ENCODE data around the gene PAQR8. TPM values are rescaled to one million over a fixed set of nuclear protein-coding genes. Genes with fewer than 3 reads are reported as not detected.

The PAQR8 gene
- total RNA-seq = 1 to 10 TPM in 1 of 2 donors, under 1 TPM in 1; 0.84 to 3.3 TPM
- under 1 TPM; 0.43 to 0.63 TPM for polyA plus RNA-seq

GRCh38 chr6:52361945-52362442 is at the start of gene PAQR8:
Gene PAQR8 (plus strand): TSS chr6:52362151. CDS start chr6:52403214, 41,063 bp downstream.
- peak within 1 kb of the TSS; percentile 53 to 71 (median 68) for H3K4me3 ChIP-seq (ENCODE audit: low read depth in 1 of 3, low read length in 3 of 3)
- TF ChIP-seq REST (IDR thresholded peaks at IDR 0.05) (no peak), CTCF (IDR thresholded peaks at IDR 0.05; ENCODE audit: low read depth, low read length, missing input control) (no peak), MAX (IDR thresholded peaks at IDR 0.05) (no peak), ZBTB33 (IDR thresholded peaks at IDR 0.05) (no peak), JUND (IDR thresholded peaks at IDR 0.05) (no peak), FOXA1 (IDR thresholded peaks at IDR 0.05) (no peak), NR2F2 (IDR thresholded peaks at IDR 0.05) (no peak), HNF4A (conservative IDR thresholded peaks at IDR 0.05) (no peak), SP1 (IDR thresholded peaks at IDR 0.05) (no peak), ATF3 (IDR thresholded peaks at IDR 0.05) (no peak)
- peak within 1 kb of the TSS; percentile 66 for H3K9ac ChIP-seq (ENCODE audit: low read depth in 1 of 2, low read length in 2 of 2)
- peaks cover 5 to 17% (median 12%) of the 10 kb centered on the region in 4 donors for H3K4me1 ChIP-seq (ENCODE audit: control insufficient read depth in 4 of 4, insufficient read depth in 4 of 4, low read length in 3 of 4)
- 2% methylated on average over 69 of the region's 69 CpGs for WGBS
- no peaks in the 10 kb centered on the region for H3K9me3 ChIP-seq (ENCODE audit: control insufficient read depth in 4 of 4, low read length in 3 of 4)
- H3K27ac ChIP-seq (ENCODE audit: low read depth in 1 of 2, low read length in 2 of 2) = peak within 1 kb of the TSS; percentile 25 to 63
- DNase-seq (ENCODE audit: low spot score) = peak; percentile 68
- H3K36me3 ChIP-seq (ENCODE audit: control insufficient read depth in 4 of 4, insufficient read depth in 3 of 4, low read depth in 1 of 4, low read length in 3 of 4) = no peaks in the 10 kb centered on the region
- no peaks in the 10 kb centered on the region for H3K27me3 ChIP-seq (ENCODE audit: control insufficient read depth in 4 of 4, insufficient read depth in 4 of 4, low read length in 3 of 4)

GRCh38 chr6:52312461-52312860 is 49.5 kb upstream of the PAQR8 start:
- H3K4me3 ChIP-seq (ENCODE audit: low read depth in 1 of 3, low read length in 3 of 3) = no peak overlapping the region
- TF ChIP-seq REST (IDR thresholded peaks at IDR 0.05) = no peak
- no peak for TF ChIP-seq FOXA2 (IDR thresholded peaks at IDR 0.05)
- TF ChIP-seq HNF4G (IDR thresholded peaks at IDR 0.05) = no peak
- TF ChIP-seq TAF1 (conservative IDR thresholded peaks at IDR 0.05) = no peak
- no peak for TF ChIP-seq ATF3 (IDR thresholded peaks at IDR 0.05)
- TF ChIP-seq JUND (IDR thresholded peaks at IDR 0.05) = no peak
- TF ChIP-seq MAX (IDR thresholded peaks at IDR 0.05) = no peak
- no peak for TF ChIP-seq GABPA (IDR thresholded peaks at IDR 0.05 in 1 of 2, conservative IDR thresholded peaks at IDR 0.05 in 1 of 2)
- TF ChIP-seq CTCF (IDR thresholded peaks at IDR 0.05; ENCODE audit: low read depth, low read length, missing input control) = no peak
- no peak for TF ChIP-seq NR2F2 (IDR thresholded peaks at IDR 0.05)
- no peak for TF ChIP-seq RXRA (IDR thresholded peaks at IDR 0.05)

More at GRCh38 chr6:52312461-52312860, 49.5 kb upstream of the PAQR8 start:
- no peak overlapping the region for H3K27ac ChIP-seq (ENCODE audit: low read depth in 1 of 2, low read length in 2 of 2)
- H3K27me3 ChIP-seq (ENCODE audit: control insufficient read depth in 4 of 4, insufficient read depth in 4 of 4, low read length in 3 of 4) = no peaks in the 10 kb centered on the region
- 92% methylated on average over 2 of the region's 2 CpGs for WGBS
- H3K9me3 ChIP-seq (ENCODE audit: control insufficient read depth in 4 of 4, low read length in 3 of 4) = no peaks in the 10 kb centered on the region
- no peaks in the 10 kb centered on the region for H3K4me1 ChIP-seq (ENCODE audit: control insufficient read depth in 4 of 4, insufficient read depth in 4 of 4, low read length in 3 of 4)
- no peak for DNase-seq (ENCODE audit: low spot score)
- H3K36me3 ChIP-seq (ENCODE audit: control insufficient read depth in 4 of 4, insufficient read depth in 3 of 4, low read depth in 1 of 4, low read length in 3 of 4) = no peaks in the 10 kb centered on the region
- H3K9ac ChIP-seq (ENCODE audit: low read depth in 1 of 2, low read length in 2 of 2) = no peak overlapping the region

All from liver (tissue), 9 donors.